ENCODE measurements around the gene NSD2. TPM values are rescaled to one million over a fixed set of nuclear protein-coding genes. Genes with fewer than 3 reads are reported as not detected.

Gene NSD2
- total RNA-seq, 1 donor: 67.8 TPM

DNA sequence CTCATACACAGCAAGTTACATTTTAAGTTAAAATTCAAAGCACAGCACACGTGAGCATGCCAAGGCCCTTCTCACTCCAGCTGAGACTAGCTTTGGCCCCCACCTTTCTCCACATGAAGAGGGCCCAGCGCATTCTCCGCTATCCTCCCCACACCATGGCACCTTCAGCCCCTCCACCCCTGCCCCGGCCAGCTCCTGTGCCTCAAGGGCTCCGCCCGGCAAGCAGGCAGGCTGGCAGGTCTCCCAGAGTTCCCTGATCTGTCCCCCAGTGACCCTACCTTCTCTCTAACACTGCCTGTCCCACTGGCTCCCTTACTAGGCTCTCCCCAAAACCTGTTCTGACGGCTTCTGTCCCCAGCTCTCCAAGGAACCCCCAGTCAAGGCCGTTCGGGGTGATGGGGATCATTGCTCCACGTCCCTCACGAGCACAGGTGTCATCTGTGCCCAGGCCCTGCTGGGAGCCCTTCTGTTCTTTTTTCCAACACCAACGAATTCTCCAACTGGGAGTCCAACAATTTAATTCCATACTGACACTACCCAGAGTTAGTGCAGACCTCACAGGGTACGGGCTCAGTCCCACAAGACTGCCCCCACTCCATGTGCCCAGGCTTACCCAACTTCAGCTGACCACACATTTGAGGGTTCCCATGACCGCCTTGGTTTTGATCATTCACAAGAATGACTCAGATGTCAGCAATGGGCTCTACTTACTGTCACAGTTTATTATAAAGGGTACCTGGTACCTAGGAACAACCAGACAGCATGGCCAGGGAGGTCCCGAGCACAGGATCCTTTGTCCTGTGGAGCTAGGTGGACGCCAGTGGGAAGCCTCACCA is 19.4 kb upstream of the NSD2 start:
- no peak overlapping the region for H3K4me3 ChIP-seq (ENCODE audit: low read depth, low read length)
- TF ChIP-seq, protein P1, sequence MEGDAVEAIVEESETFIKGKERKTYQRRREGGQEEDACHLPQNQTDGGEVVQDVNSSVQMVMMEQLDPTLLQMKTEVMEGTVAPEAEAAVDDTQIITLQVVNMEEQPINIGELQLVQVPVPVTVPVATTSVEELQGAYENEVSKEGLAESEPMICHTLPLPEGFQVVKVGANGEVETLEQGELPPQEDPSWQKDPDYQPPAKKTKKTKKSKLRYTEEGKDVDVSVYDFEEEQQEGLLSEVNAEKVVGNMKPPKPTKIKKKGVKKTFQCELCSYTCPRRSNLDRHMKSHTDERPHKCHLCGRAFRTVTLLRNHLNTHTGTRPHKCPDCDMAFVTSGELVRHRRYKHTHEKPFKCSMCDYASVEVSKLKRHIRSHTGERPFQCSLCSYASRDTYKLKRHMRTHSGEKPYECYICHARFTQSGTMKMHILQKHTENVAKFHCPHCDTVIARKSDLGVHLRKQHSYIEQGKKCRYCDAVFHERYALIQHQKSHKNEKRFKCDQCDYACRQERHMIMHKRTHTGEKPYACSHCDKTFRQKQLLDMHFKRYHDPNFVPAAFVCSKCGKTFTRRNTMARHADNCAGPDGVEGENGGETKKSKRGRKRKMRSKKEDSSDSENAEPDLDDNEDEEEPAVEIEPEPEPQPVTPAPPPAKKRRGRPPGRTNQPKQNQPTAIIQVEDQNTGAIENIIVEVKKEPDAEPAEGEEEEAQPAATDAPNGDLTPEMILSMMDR (IDR thresholded peaks at IDR 0.05; ENCODE audit: insufficient read depth, low read depth, low read length): no peak
- no peak for DNase-seq (ENCODE audit: low read depth)

DNA sequence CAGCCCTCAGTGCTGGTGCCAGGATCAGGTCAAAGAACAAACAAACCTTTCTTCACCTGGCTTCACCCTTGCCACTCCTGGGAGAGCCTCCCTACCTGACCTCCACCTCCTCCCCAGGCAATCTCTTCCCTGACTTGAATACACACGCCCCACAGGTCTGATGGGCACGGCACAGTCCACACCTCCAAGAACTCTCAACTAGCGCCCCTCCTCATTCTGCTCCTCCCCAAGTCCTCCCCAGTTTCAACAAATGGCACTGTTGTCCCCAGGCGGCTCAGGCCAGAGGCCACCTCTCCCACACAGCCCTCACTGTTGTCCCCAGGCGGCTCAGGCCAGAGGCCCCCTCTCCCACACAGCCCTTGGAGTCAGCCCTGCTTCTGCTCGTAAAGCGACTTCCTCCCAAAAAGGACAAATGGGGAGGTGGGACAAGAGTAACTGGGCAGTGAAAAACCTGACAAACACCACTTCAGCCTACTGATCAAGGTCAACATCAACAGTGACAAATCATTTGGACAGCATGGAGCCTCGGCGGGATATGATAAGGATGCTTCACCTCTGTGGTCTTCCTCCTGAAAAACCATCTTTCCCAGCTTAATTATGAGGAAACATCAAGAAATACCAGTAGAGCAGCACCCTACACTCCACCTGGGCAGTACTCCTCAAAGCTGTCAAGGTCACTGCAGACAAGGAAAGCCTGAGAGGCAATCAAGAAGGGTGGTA is 18.1 kb upstream of the NSD2 start:
- no peak overlapping the region for H3K4me3 ChIP-seq (ENCODE audit: low read depth, low read length)
- no peak for DNase-seq (ENCODE audit: low read depth)
- TF ChIP-seq, protein P1 (IDR thresholded peaks at IDR 0.05; ENCODE audit: insufficient read depth, low read depth, low read length): no peak

DNA sequence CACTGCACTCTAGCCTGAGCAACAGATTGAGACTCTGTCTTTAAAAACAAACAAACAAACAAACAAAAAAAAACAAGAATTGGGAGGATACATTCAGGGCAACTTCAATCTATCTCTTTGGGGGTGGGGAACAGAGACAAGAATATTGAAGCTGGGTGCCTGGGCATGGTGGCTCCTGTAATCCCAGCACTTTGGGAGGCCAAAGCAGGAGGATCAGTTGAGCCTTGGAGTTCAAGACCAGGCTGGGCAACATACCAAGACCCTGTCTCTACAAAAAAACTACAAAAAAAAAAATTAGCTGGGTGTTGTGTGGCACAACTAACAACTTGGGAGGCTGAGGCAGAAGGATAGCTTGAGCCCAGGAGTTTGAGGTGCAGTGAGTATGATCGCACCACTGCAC is 16.4 kb upstream of the NSD2 start:
- TF ChIP-seq, protein P1 (IDR thresholded peaks at IDR 0.05; ENCODE audit: insufficient read depth, low read depth, low read length): no peak
- DNase-seq (ENCODE audit: low read depth): no peak

GRCh38 chr4:1855333-1856070 is 15.7 kb upstream of the NSD2 start:
- TF ChIP-seq, protein P1 (IDR thresholded peaks at IDR 0.05; ENCODE audit: insufficient read depth, low read depth, low read length): no peak
- DNase-seq (ENCODE audit: low read depth): no peak

More for the DNA sequence above, 16.4 kb upstream of the NSD2 start:
- H3K4me3 ChIP-seq (ENCODE audit: low read depth, low read length): peak overlapping the region; percentile 85

GRCh38 chr4:1856071-1856942 is 14.9 kb upstream of the NSD2 start, which contains the start of gene LETM1:
Gene LETM1 (minus strand): TSS chr4:1856156. CDS start chr4:1855950, 206 bp downstream.
- H3K4me3 ChIP-seq (ENCODE audit: low read depth, low read length): peak within 1 kb of the TSS; percentile 85
- TF ChIP-seq, protein P1 (IDR thresholded peaks at IDR 0.05; ENCODE audit: insufficient read depth, low read depth, low read length): no peak
- DNase-seq (ENCODE audit: low read depth): peak; percentile 95

More at GRCh38 chr4:1855333-1856070, 15.7 kb upstream of the NSD2 start:
- peak overlapping the region; percentile 85 for H3K4me3 ChIP-seq (ENCODE audit: low read depth, low read length)
